GM18526 (cell line): ENCODE data around the gene ARL6IP5.
A peak's percentile ranks its signal among the peaks of the same experiment; 100 is the strongest.

Experiments used
- POLR2A ChIP-seq: IDR thresholded peaks from 3 replicates; pipeline ENCODE4 v1.6.1; 2011; ENCODE audit not compliant: insufficient read length; ENCODE audit errors: extremely low read depth

Gene ARL6IP5

DNA sequence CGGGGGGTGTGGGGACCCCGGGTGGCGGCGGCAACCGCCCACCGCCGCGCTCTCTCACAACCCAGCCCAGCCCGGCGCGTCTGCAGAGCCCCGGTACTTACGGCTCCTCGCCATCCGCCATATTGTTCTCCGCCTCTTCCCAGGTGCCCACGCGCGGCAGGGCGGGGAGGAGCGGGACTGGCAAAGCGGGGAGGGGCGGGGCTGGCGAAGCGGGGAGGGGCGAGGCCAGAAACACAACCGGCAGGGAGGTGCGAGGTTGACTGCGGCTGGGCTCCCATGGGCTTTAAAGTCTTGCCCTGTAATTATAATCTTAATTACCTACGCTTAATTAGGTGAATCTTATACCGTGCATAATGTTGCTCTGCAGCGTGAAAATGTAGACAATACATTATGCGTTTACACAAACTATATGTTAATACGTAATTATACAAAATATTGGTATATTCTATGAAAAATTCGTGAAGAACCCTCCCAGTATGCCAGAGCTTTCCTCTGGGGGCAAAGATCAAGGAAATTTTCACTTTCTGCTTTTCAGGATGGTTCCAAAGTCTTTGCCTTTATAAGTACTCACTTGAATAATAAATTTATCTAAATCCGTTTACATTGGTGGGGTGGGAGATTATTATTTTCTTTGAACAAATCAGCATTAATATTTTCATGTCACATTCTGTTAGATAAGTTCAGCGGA lies 4.4 kb upstream of the ARL6IP5 start, which contains the start of gene UBA3:
Gene UBA3 (minus strand): TSS at position 133 of the 688 bp plus-strand sequence. CDS start 12 bp downstream, at position 121.
- peak; percentile 91 for TF ChIP-seq POLR2A

DNA sequence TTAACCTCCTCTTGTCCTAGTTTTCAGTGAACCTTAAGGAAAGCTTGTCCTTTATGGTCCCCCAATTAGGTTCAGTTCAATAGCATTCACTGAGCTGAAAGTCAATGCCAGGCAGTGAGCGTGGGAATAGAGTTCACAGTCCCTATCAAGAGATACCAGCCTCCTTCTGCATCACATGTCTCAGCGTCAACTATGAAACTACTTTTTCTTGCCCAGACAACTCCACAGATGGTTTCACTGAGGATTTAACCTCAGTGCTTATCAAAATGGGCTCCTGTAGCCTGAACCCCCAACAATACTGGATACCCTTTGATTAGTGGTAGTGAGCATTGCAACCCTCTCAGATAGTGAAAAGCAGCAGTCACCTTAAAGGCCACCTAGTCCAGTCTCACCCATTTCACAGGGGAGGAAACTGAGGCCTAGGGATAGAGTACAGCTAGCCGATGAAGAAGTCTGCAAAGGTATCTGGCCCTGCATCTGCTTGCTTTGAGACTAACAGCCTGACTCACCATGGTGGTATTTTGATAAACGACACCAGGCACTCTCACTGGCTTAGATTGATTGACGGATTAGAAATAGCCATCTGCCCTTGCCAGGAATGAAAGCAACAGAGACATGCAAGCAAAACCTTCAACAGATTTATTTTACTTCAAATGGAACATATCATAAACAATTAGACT lies 3.0 kb upstream of the ARL6IP5 start:
- no peak for TF ChIP-seq POLR2A

DNA sequence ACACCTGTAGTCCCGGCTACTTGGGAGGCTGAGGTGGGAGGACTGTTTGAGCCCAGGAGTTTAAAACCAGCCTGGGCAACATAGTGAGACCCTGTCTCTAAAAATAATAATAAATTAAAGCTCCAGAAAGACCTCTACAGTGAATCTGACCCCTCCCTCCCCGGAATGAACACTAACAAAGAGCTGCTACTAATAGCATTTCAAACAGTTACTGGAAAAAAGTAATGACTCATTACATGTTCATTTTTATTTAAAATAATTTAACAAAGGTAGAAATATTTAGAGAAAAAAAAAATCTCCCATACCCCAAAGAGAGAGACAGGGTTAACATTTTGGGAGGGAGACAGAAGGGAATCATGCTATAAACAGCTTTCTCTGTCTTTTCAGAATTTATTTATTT lies 2.4 kb upstream of the ARL6IP5 start:
- TF ChIP-seq POLR2A = no peak

DNA sequence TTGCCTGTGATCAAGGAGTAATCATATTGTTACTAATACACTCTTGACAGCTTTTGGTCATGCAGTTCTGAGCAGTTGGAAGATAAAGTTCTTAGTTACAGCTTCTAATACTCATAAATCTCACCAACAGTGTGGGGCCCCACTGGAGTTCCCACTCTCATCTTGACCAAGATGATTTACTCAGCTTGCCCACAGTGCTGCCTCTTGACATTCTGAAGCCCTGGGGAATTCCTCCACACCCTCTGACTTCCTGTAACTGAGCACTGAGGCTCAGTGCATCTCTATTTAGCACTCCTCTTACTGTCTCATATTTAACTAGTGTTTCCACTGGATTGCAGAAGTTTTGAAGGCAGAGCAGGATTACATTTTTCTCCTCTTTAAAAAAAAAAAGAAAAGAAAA lies 1.9 kb upstream of the ARL6IP5 start:
- no peak for TF ChIP-seq POLR2A

DNA sequence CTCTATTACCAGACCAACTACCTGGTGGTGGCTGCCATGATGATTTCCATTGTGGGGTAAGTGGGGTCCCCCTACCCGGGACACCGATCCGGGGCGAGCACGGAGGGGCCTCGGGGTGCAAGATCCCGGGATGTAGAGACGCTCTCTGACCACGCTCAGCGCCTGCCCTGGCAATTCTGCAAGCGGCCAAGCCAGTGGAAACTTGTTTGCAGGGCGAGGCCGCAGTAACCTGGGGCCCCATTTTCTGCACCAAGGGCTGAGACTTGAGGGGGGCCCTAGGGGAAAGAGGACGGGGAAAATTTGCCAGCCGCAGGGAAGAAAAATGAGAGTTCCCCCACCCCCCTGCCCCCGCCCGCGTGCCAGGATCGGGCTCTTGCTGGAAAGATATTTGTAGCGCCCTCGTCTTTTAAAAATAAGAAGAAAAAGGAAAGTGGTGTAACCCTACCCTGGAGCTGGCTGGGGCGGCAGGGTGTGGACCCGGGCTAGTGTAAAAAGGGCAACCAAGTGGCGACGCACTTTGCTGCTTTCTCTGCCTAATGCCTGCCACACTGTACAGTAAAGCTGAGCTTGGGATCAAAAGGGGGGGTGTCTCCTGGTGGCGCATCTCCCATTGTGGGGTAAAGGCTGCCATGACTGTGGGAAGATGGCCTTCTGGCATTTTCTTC lies 563 bp downstream of the ARL6IP5 start:
- no peak for TF ChIP-seq POLR2A

DNA sequence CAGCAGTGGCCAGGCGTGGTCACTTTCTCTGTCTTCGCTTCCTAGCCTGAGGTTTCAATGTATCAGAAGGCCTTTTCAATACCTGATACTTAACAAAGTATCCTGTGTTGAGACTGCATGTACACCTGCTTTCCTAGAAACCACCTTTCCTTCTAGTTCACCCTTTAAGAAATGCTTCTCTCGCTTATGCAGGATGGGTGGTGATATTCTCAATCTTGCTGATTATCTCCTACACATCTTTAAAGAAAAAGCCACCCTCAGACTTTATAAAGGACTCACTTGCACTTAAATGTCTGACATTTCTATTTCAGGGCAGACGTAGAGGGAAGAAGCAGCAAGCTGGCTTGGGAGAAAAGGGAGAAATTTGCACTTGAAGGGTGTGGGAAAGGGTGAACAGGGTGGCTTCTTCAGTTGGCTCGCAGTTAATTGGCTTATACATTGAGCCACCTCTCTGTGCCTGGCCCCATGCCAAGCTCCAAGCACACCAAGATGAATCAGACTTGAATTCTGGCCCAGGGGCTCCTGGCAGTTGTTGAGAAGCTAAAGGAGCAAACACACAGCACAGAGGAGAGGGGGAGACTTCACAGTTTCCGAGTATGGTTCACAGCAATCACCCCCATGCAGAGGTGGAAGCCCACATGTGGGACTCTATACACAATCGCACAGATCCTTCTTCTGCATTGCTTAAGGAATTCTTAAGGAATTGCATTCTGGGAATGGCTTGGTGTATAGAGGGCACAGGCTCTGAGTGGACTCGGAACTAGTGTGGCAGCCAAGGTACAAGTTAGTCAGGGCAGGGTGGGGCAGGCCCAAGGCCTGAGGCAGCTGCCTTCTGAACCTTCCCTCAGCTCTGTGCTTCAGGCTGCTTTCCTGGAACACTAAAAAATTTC lies 1.3 kb downstream of the ARL6IP5 start:
- no peak for TF ChIP-seq POLR2A

DNA sequence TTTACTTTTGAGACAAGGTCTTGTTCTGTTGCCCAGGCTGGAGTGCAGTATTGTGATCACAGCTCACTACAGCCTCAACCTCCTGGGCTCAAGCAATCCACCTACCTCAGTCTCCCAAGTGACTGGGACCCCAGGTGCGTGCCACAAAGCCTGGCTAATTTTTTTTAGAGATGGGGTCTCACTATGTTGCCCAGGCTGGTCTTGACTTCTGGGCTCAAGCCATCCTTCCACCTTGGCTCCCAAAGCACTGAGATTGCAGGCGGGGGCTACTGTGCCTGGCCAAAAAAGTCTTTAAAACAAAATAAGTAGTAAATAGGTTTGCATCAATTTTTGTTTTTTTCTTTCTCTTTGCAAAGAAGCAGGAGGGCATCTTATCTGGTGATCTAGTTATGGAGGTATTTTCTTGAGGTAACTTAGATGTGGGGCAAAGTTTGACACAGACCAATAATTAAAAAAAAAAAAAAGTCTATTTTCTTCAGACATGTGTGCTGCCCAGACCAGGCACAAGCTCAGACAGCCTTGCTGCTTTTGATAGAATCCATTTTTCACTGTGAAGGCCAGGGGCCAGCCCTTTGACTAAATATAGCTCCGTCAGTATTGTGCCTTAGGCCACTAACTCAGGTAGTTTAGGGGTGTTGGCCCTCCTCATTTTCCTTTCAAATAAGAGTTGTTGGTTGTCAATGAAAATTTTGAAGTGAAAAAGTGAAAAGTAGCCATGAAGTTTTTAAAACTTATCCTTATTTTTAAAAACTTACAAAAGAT lies 2.5 kb downstream of the ARL6IP5 start:
- no peak for TF ChIP-seq POLR2A

DNA sequence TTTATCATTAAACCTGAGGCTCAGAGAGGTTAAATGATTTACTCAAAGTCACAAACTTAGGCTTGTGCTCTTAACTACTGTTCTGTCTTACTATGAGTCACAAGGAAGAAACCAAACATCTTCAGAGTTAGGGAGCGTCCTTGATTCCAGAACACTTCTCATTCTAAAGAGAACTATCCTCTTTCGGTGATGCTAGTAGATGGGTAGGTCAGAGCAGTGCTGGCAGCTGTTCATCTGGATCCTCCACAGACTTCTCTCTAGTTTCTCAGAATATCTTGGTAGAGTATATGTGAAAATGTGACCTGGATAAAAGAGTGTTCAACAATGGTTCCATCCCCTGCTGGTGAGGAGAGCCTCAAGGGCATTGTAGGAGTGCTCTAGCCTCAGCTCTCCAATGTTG lies 3.3 kb downstream of the ARL6IP5 start:
- no peak for TF ChIP-seq POLR2A

DNA sequence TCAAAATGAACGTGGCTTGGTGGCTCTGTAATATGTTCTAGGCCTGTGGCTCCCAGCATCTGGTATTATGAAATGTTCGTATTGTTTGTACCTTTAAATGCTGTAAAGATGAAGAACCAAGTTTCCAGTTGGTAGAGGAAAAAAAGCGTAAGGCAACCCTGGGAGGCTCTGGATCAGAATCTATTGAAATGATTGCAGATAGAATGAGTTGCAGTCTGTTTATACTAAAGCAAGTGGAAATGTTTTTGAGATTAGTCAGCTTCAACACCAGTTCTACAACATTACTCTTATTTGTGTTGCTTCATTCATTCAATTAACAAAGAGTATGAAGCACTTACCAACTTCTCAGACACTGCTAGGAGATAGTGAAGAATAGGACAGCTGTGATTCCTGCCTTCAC lies 5.3 kb downstream of the ARL6IP5 start:
- no peak for TF ChIP-seq POLR2A

DNA sequence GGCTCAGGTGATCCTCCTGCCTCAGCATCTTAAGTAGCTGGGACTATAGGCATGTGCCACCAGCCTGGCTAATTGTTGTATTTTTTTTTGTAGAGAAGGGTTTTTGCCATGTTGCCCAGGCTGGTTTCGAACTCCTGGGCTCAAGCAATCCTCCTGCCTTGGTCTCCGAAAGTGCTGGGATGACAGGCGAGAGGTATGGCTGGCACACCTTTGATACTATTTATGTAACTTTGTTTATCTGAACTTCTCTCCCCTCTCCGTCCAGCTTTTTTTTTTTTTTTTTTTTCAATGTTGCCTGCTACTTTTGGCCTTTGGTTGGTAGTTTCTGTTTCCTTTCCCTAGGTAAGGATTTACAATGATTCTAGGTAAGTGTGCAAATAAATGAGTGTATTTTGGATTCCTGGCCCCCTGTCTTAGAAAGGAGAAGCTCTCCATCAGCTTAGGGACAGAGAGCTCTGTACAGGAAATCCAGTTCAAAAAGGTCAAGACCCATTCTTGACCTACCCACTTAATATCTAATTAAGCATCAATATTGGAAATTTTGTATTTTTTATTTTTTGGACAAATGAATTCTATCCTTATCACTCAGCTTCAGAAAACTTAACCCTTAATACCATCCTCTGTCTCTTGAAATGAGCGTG lies 6.8 kb downstream of the ARL6IP5 start:
- no peak for TF ChIP-seq POLR2A

DNA sequence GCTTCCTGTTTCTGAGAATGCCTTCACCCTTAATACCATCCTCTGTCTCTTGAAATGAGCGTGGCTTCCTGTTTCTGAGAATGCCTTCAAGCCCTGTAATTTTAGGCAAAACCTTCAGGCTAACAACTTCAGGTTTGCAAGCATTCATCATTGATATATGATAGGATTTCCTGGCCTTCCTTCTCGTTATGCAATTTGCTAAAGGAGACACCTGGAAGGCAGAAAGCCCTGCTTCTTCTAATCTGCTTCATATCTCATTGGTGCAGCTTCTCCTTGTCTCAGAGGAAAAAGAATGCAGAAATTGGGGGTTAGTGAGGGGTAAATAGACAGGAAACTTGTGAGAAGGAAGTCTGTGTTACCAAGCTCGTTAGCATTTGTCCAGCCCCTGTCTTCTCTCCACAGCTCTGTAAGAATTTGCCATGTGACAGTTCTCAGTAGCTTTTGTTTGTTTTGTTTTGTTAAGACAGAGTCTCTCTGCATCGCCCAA lies 7.3 kb downstream of the ARL6IP5 start:
- TF ChIP-seq POLR2A = no peak

DNA sequence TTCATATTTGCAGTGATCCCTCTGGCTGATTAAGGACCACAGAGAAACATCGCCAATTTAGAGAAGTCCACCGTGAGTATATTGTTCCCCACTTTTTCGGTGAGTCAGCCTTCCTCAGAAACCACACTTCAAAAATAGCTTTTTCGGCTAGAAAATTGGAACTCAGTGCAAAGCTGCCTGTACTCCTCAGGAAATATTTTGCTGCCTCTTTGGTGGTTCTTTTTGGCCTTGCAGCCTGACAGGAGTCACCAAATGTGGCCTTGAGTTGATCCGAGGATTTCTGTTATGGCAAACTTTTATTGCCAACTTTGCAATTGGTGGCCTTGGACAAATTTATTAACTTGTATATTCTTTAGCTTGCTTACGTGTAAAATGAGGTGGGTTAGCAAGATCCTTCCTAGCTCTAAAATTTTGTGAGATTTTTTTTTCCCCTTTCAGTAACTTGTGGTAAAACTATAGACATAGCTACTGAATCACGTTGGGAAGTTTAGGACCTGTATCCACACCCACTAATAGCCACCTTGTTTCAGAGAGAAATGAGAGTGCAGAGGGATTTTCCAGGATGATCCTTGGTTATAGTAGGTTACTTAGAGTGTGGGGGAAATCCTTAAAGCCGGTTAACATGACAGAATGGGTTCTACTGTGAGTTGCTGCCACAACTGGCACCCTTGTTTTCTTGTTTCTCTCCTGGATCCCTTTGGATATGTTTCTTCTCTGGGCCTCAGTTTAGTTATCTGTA lies 9.9 kb downstream of the ARL6IP5 start:
- TF ChIP-seq POLR2A = no peak

DNA sequence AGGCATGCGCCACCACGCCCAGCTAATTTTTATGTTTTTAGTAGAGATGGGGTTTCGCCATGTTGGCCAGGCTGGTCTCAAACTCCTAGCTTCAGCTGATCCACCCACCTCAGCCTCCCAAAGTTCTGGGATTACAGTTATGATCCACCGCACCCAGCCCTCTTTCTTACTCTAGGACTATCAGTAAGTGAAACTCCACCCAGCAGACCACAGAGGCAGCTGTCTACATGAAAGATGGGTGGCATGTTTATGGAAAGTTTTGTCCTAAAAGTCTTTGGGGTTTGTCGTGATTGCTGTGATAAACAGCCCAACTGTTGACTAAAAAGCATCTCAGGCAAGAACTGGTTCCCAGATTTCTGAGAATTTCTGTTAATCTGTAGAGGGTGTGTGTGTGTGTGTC lies 10.9 kb downstream of the ARL6IP5 start:
- TF ChIP-seq POLR2A = no peak

DNA sequence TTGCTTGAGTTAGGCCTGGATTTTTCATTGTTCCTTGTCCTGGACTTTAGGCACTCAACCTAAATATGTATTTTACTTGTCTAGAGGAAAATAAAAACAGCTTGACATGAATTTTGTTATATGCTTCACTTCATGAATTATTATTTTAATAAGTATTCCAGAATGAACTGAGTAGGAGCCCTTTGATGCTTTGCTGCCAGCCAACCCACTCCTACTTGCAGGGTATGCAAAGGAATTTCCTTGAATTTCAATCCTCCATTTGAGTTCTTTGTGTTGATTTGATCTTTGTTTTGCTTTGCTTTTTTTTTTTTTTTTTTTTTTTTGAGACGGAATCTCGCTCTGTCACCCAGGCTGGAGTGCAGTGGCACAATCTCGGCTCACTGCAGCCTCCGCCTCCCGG lies 11.6 kb downstream of the ARL6IP5 start:
- TF ChIP-seq POLR2A = no peak
